Psoas muscle (tissue), 8 donors: ENCODE results near the gene PCSK7. TPM values are rescaled to one million over a fixed set of nuclear protein-coding genes. Genes with fewer than 3 reads are reported as not detected.
A peak's percentile ranks its signal among the peaks of the same experiment; 100 is the strongest.

Experiments used
- ATAC-seq, 4 donors: fragments of 200-7000 bp; cut with Tn5 transposase; one replicate each; pipeline ENCODE4 v1.9.1; 2020; ENCODE audit warnings: moderate library complexity in 3 of 4, mild to moderate bottlenecking in 2 of 4
- DNase-seq, 2 donors: peaks; one replicate each; pipeline ENCODE4 v3.0.0-alpha.2; 2020
- H3K27ac ChIP-seq: fragments of 200-600 bp; one replicate; pipeline ENCODE4 v1.8.0; 2022
- H3K27me3 ChIP-seq, 3 donors: fragments of 200-600 bp in 1 of 3; one replicate each; pipeline versions ENCODE4 v1.6.1 to v1.8.0; 2013 to 2022; ENCODE audit warnings: low read length in 2 of 3, mild to moderate bottlenecking in 2 of 3, moderate library complexity in 1 of 3; ENCODE audit not compliant: insufficient read depth in 3 of 3
- H3K36me3 ChIP-seq, 2 donors: fragments of 200-600 bp in 1 of 2; one replicate each; pipeline versions ENCODE4 v1.6.1 to v1.8.0; 2013 to 2022; ENCODE audit warnings: low read depth in 1 of 2, mild to moderate bottlenecking in 1 of 2, moderate library complexity in 1 of 2; ENCODE audit not compliant: insufficient read depth in 1 of 2
- H3K4me1 ChIP-seq: fragments of 200-600 bp; one replicate; pipeline ENCODE4 v1.8.0; 2022
- H3K4me3 ChIP-seq: fragments of 200-600 bp; one replicate; pipeline ENCODE4 v1.8.0; 2022; ENCODE audit warnings: mild to moderate bottlenecking
- H3K9me3 ChIP-seq: fragments of 200-600 bp; one replicate; pipeline ENCODE4 v1.8.0; 2022
- CTCF ChIP-seq: fragments of 200-600 bp; IDR thresholded peaks from one replicate; pipeline ENCODE4 v1.8.0; 2022; ENCODE audit warnings: antibody characterized with exemption
- WGBS, 3 donors: extraction: QIAGEN DNeasy Blood & Tissue Kit; methylation state at CpG; one replicate each; pipeline versions ENCODE4 v1.1.6 to v1.1.7; 2013; 5-methylcytosine and 5-hydroxymethylcytosine counted together
- intact Hi-C, 2 donors: fragments of 100-400 bp; cut with DNase I; formaldehyde crosslinking; loops; one replicate each; pipeline versions ENCODE4 v1.11.0 to v1.14.2; 2022
- polyA plus RNA-seq, 3 donors: library from polyadenylated mRNA; stranded (reverse); fragments of 200-250 nt; gene quantifications; one replicate each; pipeline ENCODE4 v1.2.3, GENCODE V29; 2013
- total RNA-seq, 4 donors: library from RNA; stranded (reverse); fragmentation: NEBNext Ultra II Directional in 2 of 4; extraction: Animal tissue kit (Norgen Biotek cat#: 25700) in 2 of 4; gene quantifications; one replicate each; pipeline versions ENCODE4 v1.2.1 to v1.2.4, GENCODE V29; 2021 to 2023
- donor health status: healthy with polysubstance abuse.
- donor health status: DM: no; HTN: no; CAD: no; lungs with moderate emphysema.
- donor health status: Bipolar disorder and iron deficiency.
- donor health status: healthy.
- donor health status: DM: yes; HTN: yes; CAD: no.
- donor health status: DM: no; HTN: no; CAD: no.
- donor health status: DM: no; HTN: no; CAD: no.
- donor health status: DM: yes; HTN: yes; CAD: no.

PCSK7 gene
- total and polyA plus RNA-seq, 7 donors = 9.9 to 23.6 (median 17.5) TPM

- no peaks in the 10 kb centered on the region for H3K9me3 ChIP-seq
- H3K4me1 ChIP-seq = peaks cover 39% of the 10 kb centered on the region
- TF ChIP-seq CTCF = no peak
- intact Hi-C loops = no loop called here
- DNase-seq = no peak
- no peak overlapping the region for H3K4me3 ChIP-seq
- peak; percentile 38 to 71 (median 58) for ATAC-seq
- H3K27ac ChIP-seq = peak overlapping the region; percentile 70
- WGBS, 3 donors = 31 to 44% (median 32%) methylated on average over 2 of the region's 2 CpGs
- H3K36me3 ChIP-seq = peaks cover 0 to 50% of the 10 kb centered on the region in 2 donors
- H3K27me3 ChIP-seq = no peaks in the 10 kb centered on the region
These were observed 62.1 kb downstream of the PCSK7 start for GRCh38 chr11:117169736-117170135.

- Histone ChIP-seq H3K27ac (no peak overlapping the region), H3K36me3 (peaks cover 2 to 82% of the 10 kb centered on the region in 2 donors), H3K27me3 (no peaks in the 10 kb centered on the region), H3K4me3 (no peak overlapping the region), H3K9me3 (no peaks in the 10 kb centered on the region), H3K4me1 (peaks cover 18% of the 10 kb centered on the region)
- no peak for ATAC-seq
- intact Hi-C loops = no loop called here
- DNase-seq = no peak
- no peak for TF ChIP-seq CTCF
- 46 to 66% (median 56%) methylated on average over 1 of the region's 1 CpG for WGBS, 3 donors
These were observed 65.4 kb downstream of the PCSK7 start for GRCh38 chr11:117166491-117166890.

GRCh38 chr11:117160826-117161225, 71.0 kb downstream of the PCSK7 start:
- ATAC-seq (no peak), DNase-seq (no peak)
- H3K27me3 ChIP-seq = no peaks in the 10 kb centered on the region
- no peaks in the 10 kb centered on the region for H3K9me3 ChIP-seq
- 91 to 94% (median 92%) methylated on average over 2 of the region's 2 CpGs for WGBS, 3 donors
- no peak overlapping the region for H3K4me3 ChIP-seq
- intact Hi-C loops = no loop called here
- no peak overlapping the region for H3K27ac ChIP-seq
- no peak for TF ChIP-seq CTCF
- no peaks in the 10 kb centered on the region for H3K4me1 ChIP-seq
- H3K36me3 ChIP-seq = peaks cover 9 to 91% of the 10 kb centered on the region in 2 donors

- Histone ChIP-seq H3K27me3 (no peaks in the 10 kb centered on the region), H3K36me3 (peaks cover 9 to 91% of the 10 kb centered on the region in 2 donors), H3K9me3 (no peaks in the 10 kb centered on the region), H3K4me3 (no peak overlapping the region), H3K27ac (no peak overlapping the region), H3K4me1 (no peaks in the 10 kb centered on the region)
- intact Hi-C loops = no loop called here
- TF ChIP-seq CTCF = no peak
- DNase-seq = no peak
- WGBS, 3 donors = 82 to 90% (median 85%) methylated on average over 2 of the region's 2 CpGs
- no peak for ATAC-seq
These were observed 72.0 kb downstream of the PCSK7 start for GRCh38 chr11:117159892-117160291.

- H3K36me3 ChIP-seq = peaks cover 9 to 91% of the 10 kb centered on the region in 2 donors
- no peak for TF ChIP-seq CTCF
- intact Hi-C loops = no loop called here
- no peaks in the 10 kb centered on the region for H3K4me1 ChIP-seq
- no peak overlapping the region for H3K27ac ChIP-seq
- no peaks in the 10 kb centered on the region for H3K9me3 ChIP-seq
- DNase-seq = no peak
- ATAC-seq = no peak
- no peak overlapping the region for H3K4me3 ChIP-seq
- H3K27me3 ChIP-seq = no peaks in the 10 kb centered on the region
- WGBS, 3 donors = 88 to 93% (median 89%) methylated on average over 2 of the region's 2 CpGs
These were observed 74.4 kb downstream of the PCSK7 start for GRCh38 chr11:117157507-117157906.
